ENCODE measurements around the gene TSHZ2. TPM values are rescaled to one million over a fixed set of nuclear protein-coding genes. Genes with fewer than 3 reads are reported as not detected.
"Not testable (repeated sequence)": the region's sequence is repeated elsewhere in the genome, so short reads cannot be mapped to it uniquely, and the experiment has no call there.

Gene TSHZ2
- total RNA-seq, 5 donors from 2014 or later (not counting 1 experiment from before 2014, with no cell fraction given), result 20.2 to 42.9 (median 25.8) TPM

DNA sequence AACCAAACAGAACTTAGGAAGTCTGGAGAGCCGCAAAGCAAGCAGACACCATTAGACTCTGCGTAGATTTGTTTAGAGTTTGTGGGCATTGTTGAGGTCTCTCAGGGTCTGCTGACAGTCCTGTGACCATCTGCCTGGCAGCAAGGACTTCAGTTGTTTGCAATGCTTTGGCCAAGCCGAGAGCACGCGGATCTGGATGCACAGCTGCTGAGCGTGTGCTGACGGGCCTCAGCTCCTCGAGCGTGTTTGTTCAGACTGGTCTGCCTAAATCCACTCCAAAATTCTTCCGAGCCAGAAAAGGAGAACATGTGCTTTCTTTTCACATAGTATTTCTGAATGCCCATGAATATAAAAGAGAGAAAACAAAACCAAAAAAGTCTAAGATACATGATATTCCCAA is 462.5 kb downstream of the TSHZ2 start:
- no peaks in the 10 kb centered on the region for H3K4me1 ChIP-seq (ENCODE audit: control insufficient read depth in 1 of 2, extremely low read depth in 1 of 2, insufficient read depth in 2 of 2, low read length in 2 of 2)
- DNase-seq, result no peak
- peaks cover 0 to 10% of the 10 kb centered on the region in 2 experiments for H3K27me3 ChIP-seq (replicated peaks in 1 of 2; ENCODE audit: control insufficient read depth in 2 of 2, extremely low read depth in 1 of 2, insufficient read depth in 2 of 2, low read length in 1 of 2)
- Mint-ChIP-seq H3K9me3 (peaks cover 0 to 4% (median 0%) of the 10 kb centered on the region in 3 donors), H3K27me3 (peaks cover 0 to 3% of the 10 kb centered on the region in 2 donors), H3K4me3 (no peak overlapping the region), H3K27ac (no peak overlapping the region), H3K36me3 (peaks cover 17% of the 10 kb centered on the region), H3K4me1 (no peaks in the 10 kb centered on the region)
- no peaks in the 10 kb centered on the region for H3K9me3 ChIP-seq
- H3K4me3 ChIP-seq (ENCODE audit: control insufficient read depth in 1 of 2, extremely low read depth in 1 of 2, low read length in 1 of 2), result no peak overlapping the region
- H3K27ac ChIP-seq (ENCODE audit: low read length), result no peak overlapping the region
- no peak for ATAC-seq (replicated peaks in 1 of 4)
- no peaks in the 10 kb centered on the region for H3K36me3 ChIP-seq (ENCODE audit: control insufficient read depth in 2 of 2, extremely low read depth in 1 of 2, insufficient read depth in 1 of 2, low read length in 1 of 2)
- ChIA-PET CTCF (no interaction called here), POLR2A (no interaction called here)
- WGBS (ENCODE audit: insufficient coverage), result 91% methylated on average over 5 of the region's 10 CpGs

DNA sequence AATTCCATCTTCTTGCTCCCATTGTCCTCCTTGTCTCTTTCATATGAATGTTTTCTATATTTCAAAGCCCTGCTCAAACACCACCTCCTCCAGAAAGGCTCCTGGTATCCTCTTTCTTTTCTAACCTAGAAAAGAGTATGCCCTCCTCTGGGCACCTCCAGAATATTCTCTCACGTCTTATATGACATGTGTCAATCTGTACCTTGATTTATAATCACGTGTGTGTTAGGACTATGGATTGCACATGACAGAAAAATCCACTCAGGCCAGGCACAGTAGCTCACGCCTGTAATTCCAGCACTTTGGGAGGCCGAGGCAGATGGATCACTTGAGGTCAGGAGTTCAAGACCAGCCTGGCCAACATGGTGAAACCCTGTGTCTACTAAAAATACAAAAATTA is 464.8 kb downstream of the TSHZ2 start:
- H3K4me3 Mint-ChIP-seq; POLR2A ChIA-PET; H3K27me3 Mint-ChIP-seq; H3K4me3 ChIP-seq (ENCODE audit: control insufficient read depth in 1 of 2, extremely low read depth in 1 of 2, low read length in 1 of 2); H3K27ac Mint-ChIP-seq; H3K36me3 ChIP-seq (ENCODE audit: control insufficient read depth in 2 of 2, extremely low read depth in 1 of 2, insufficient read depth in 1 of 2, low read length in 1 of 2); H3K27me3 ChIP-seq (replicated peaks in 1 of 2; ENCODE audit: control insufficient read depth in 2 of 2, extremely low read depth in 1 of 2, insufficient read depth in 2 of 2, low read length in 1 of 2); CTCF ChIA-PET; ATAC-seq (replicated peaks in 1 of 4); H3K4me1 Mint-ChIP-seq; H3K9me3 ChIP-seq; H3K4me1 ChIP-seq (ENCODE audit: control insufficient read depth in 1 of 2, extremely low read depth in 1 of 2, insufficient read depth in 2 of 2, low read length in 2 of 2); DNase-seq; H3K27ac ChIP-seq (ENCODE audit: low read length); H3K9me3 Mint-ChIP-seq: not testable (repeated sequence)
- peaks cover 22% of the 10 kb centered on the region for H3K36me3 Mint-ChIP-seq
- 60% methylated on average over 1 of the region's 4 CpGs for WGBS (ENCODE audit: insufficient coverage)

DNA sequence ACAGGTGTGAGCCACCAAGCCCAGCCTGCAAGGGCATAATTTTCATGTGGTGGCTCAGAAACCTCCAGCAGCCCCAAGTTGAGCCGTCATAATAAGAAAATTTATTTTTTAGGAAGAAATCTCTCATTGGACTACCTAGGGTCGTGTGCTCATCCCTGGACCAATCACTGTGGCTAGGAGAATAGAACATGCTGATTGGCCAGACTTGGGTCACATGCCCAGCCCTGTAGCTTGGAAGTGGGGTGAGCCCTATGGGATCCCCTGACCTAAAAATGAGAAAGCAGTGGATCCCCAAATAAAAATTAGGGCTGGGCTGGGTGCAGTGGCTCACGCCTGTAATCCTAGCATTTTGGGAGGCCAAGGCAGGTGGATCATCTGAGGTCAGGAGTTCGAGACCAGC is 466.2 kb downstream of the TSHZ2 start:
- H3K36me3 ChIP-seq (ENCODE audit: control insufficient read depth in 2 of 2, extremely low read depth in 1 of 2, insufficient read depth in 1 of 2, low read length in 1 of 2), result no peaks in the 10 kb centered on the region
- no peak overlapping the region for H3K27ac ChIP-seq (ENCODE audit: low read length)
- no peaks in the 10 kb centered on the region for H3K9me3 ChIP-seq
- POLR2A ChIA-PET, result no interaction called here
- Mint-ChIP-seq H3K36me3 (peaks cover 27% of the 10 kb centered on the region), H3K27me3 (peaks cover 0 to 3% of the 10 kb centered on the region in 2 donors), H3K4me1 (no peaks in the 10 kb centered on the region), H3K9me3 (peaks cover 0 to 4% (median 0%) of the 10 kb centered on the region in 3 donors), H3K4me3 (no peak overlapping the region), H3K27ac (no peak overlapping the region)
- CTCF ChIA-PET, result interaction anchor here in 1 of 2 donors (0.6 kb wide), 1 partner anchor 1304 kb away, joined by 3 read pairs; no protein-coding TSS in a partner anchor
- ATAC-seq (replicated peaks in 1 of 4) (no peak), DNase-seq (no peak)
- 70% methylated on average over 4 of the region's 4 CpGs for WGBS (ENCODE audit: insufficient coverage)
- peaks cover 0 to 10% of the 10 kb centered on the region in 2 experiments for H3K27me3 ChIP-seq (replicated peaks in 1 of 2; ENCODE audit: control insufficient read depth in 2 of 2, extremely low read depth in 1 of 2, insufficient read depth in 2 of 2, low read length in 1 of 2)
- H3K4me1 ChIP-seq (ENCODE audit: control insufficient read depth in 1 of 2, extremely low read depth in 1 of 2, insufficient read depth in 2 of 2, low read length in 2 of 2), result no peaks in the 10 kb centered on the region
- no peak overlapping the region for H3K4me3 ChIP-seq (ENCODE audit: control insufficient read depth in 1 of 2, extremely low read depth in 1 of 2, low read length in 1 of 2)

DNA sequence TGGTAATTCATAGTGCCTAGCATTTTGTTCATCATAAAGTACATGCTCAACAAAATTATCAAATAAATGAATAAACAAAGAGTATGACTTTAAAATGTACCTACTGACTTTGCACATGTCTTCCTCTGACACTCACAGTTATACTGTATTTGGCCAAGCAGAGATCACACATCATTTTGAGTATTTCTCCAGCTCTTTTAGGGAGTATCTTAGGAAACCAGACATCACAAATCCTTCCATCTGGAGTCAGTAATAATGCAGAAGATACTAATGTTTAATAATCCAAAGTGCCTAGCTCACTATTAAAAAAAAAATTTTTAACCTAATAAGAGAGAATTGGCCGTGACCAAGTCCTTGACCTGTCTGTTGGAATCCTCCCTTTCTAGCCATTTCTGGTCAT is 466.9 kb downstream of the TSHZ2 start:
- WGBS (ENCODE audit: insufficient coverage), result no CpG with 5 or more reads among the region's 1 CpG
- H3K4me1 ChIP-seq (ENCODE audit: control insufficient read depth in 1 of 2, extremely low read depth in 1 of 2, insufficient read depth in 2 of 2, low read length in 2 of 2), result no peaks in the 10 kb centered on the region
- Mint-ChIP-seq H3K27me3 (peaks cover 0 to 3% of the 10 kb centered on the region in 2 donors), H3K4me1 (no peaks in the 10 kb centered on the region), H3K4me3 (no peak overlapping the region), H3K36me3 (peaks cover 32% of the 10 kb centered on the region), H3K27ac (no peak overlapping the region), H3K9me3 (peaks cover 0 to 4% (median 0%) of the 10 kb centered on the region in 3 donors)
- ATAC-seq (replicated peaks in 1 of 4) (no peak), DNase-seq (no peak)
- no peak overlapping the region for H3K27ac ChIP-seq (ENCODE audit: low read length)
- CTCF ChIA-PET, result no interaction called here
- H3K4me3 ChIP-seq (ENCODE audit: control insufficient read depth in 1 of 2, extremely low read depth in 1 of 2, low read length in 1 of 2), result no peak overlapping the region
- H3K27me3 ChIP-seq (replicated peaks in 1 of 2; ENCODE audit: control insufficient read depth in 2 of 2, extremely low read depth in 1 of 2, insufficient read depth in 2 of 2, low read length in 1 of 2), result peaks cover 0 to 10% of the 10 kb centered on the region in 2 experiments
- no peaks in the 10 kb centered on the region for H3K36me3 ChIP-seq (ENCODE audit: control insufficient read depth in 2 of 2, extremely low read depth in 1 of 2, insufficient read depth in 1 of 2, low read length in 1 of 2)
- H3K9me3 ChIP-seq, result no peaks in the 10 kb centered on the region
- POLR2A ChIA-PET, result no interaction called here

DNA sequence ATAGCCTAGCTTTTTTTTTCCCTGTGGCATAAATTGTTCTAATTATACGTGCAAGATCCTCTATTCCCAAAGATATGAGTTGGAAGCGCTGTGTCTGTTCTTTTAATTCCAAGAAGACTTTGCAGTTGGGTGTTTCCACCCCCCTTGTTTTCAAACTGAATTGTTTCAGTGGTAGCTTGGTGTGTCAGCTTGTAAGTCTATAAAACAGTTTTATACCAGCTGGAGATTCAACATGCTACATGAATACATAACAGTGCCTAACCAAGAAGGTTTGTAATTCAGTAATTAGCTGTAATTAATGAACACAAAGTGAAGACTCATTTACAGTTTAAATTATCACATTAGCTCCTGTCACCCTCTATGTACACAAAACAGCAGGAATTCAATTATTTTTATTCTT is 467.5 kb downstream of the TSHZ2 start:
- Mint-ChIP-seq H3K27me3 (peaks cover 0 to 3% of the 10 kb centered on the region in 2 donors), H3K36me3 (peaks cover 32% of the 10 kb centered on the region), H3K9me3 (peaks cover 0 to 4% (median 0%) of the 10 kb centered on the region in 3 donors), H3K4me1 (no peaks in the 10 kb centered on the region), H3K4me3 (no peak overlapping the region), H3K27ac (no peak overlapping the region)
- no peaks in the 10 kb centered on the region for H3K9me3 ChIP-seq
- H3K27me3 ChIP-seq (replicated peaks in 1 of 2; ENCODE audit: control insufficient read depth in 2 of 2, extremely low read depth in 1 of 2, insufficient read depth in 2 of 2, low read length in 1 of 2), result peaks cover 0 to 10% of the 10 kb centered on the region in 2 experiments
- H3K4me1 ChIP-seq (ENCODE audit: control insufficient read depth in 1 of 2, extremely low read depth in 1 of 2, insufficient read depth in 2 of 2, low read length in 2 of 2), result no peaks in the 10 kb centered on the region
- POLR2A ChIA-PET, result no interaction called here
- DNase-seq, result no peak
- CTCF ChIA-PET, result interaction anchor here in 1 of 2 donors (0.7 kb wide), 1 partner anchor 266 kb away, joined by 5 read pairs; no protein-coding TSS in a partner anchor
- ATAC-seq (replicated peaks in 1 of 4), result no peak
- WGBS (ENCODE audit: insufficient coverage), result no CpG with 5 or more reads among the region's 2 CpGs
- no peak overlapping the region for H3K4me3 ChIP-seq (ENCODE audit: control insufficient read depth in 1 of 2, extremely low read depth in 1 of 2, low read length in 1 of 2)
- H3K27ac ChIP-seq (ENCODE audit: low read length), result no peak overlapping the region
- H3K36me3 ChIP-seq (ENCODE audit: control insufficient read depth in 2 of 2, extremely low read depth in 1 of 2, insufficient read depth in 1 of 2, low read length in 1 of 2), result no peaks in the 10 kb centered on the region

DNA sequence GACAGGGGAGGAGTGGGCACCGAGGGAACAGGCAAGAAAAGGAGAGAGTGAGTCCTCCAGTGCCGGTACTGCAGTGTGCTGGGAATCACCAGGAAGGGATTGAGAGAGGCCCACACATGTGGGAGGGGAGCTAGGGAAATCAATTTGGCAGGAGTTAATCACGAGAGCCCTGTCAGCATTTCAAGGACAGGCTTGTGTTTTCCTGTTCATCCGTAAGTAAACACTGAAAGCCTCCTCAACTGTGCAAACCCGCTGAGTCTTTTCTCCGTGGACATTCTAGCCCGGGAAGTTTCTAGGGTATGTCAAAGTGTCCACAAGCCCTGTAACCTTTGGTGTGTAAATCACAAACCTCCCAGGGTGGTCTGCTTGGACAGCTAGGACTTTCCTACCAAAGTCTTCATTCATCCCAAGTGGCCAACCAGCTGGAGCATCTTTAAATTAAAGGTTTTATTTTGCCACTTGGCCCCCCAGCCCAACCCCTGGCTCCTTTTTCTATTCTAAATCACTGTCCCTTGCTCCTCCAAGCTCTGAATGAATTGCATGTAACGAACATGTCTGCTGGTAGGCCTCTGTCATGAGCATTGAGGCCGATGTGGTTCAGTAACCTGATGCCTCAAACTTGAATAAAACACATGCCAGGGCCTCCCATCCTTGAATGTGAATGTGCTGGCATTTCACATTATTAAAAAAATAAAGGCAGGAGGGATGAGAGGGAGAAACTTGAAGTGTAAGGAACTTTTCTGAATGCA is 472.4 kb downstream of the TSHZ2 start:
- DNase-seq, result no peak
- Mint-ChIP-seq H3K27me3 (no peaks in the 10 kb centered on the region), H3K4me1 (no peaks in the 10 kb centered on the region), H3K4me3 (no peak overlapping the region), H3K27ac (no peak overlapping the region), H3K9me3 (peaks cover 12 to 26% (median 23%) of the 10 kb centered on the region in 3 donors), H3K36me3 (peaks cover 46% of the 10 kb centered on the region)
- Histone ChIP-seq H3K36me3 (ENCODE audit: control insufficient read depth in 2 of 2, extremely low read depth in 1 of 2, insufficient read depth in 1 of 2, low read length in 1 of 2) (no peaks in the 10 kb centered on the region), H3K27ac (ENCODE audit: low read length) (no peak overlapping the region), H3K27me3 (replicated peaks in 1 of 2; ENCODE audit: control insufficient read depth in 2 of 2, extremely low read depth in 1 of 2, insufficient read depth in 2 of 2, low read length in 1 of 2) (no peaks in the 10 kb centered on the region), H3K9me3 (peaks cover 7% of the 10 kb centered on the region), H3K4me3 (ENCODE audit: control insufficient read depth in 1 of 2, extremely low read depth in 1 of 2, low read length in 1 of 2) (no peak overlapping the region), H3K4me1 (ENCODE audit: control insufficient read depth in 1 of 2, extremely low read depth in 1 of 2, insufficient read depth in 2 of 2, low read length in 2 of 2) (no peaks in the 10 kb centered on the region)
- POLR2A ChIA-PET, result no interaction called here
- ATAC-seq (replicated peaks in 1 of 4), result no peak
- WGBS (ENCODE audit: insufficient coverage), result 75% methylated on average over 5 of the region's 9 CpGs
- CTCF ChIA-PET, result no interaction called here

Measured in T-cell (primary cell).